Measurements from ENCODE around the gene DUSP15. TPM values are rescaled to one million over a fixed set of nuclear protein-coding genes. Genes with fewer than 3 reads are reported as not detected.

Gene DUSP15
- total RNA-seq, 2 experiments from 2014 or later = not detected

DNA sequence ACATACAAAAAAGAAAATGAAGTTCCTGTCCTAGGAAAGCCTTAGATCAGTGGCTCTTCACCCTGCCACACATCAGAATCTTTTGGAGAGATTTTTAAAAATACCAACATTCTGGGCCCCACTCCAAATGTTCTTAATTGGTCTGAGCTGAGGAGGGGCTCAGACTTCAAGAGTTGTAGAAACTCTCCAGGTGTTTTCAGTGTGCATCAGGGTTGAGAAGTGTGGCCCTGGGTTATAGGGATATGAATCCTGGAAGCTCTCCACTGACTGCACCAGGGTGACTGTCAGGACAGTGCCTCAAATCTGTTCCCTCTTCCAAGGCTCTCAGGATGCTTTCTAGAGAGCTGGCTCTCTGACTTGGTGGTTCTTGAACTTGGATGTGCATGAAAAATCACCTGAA lies 56.7 kb downstream of the DUSP15 start:
- ChIA-PET POLR2A (no interaction called here), CTCF (interaction anchor here (2.0 kb wide), 1 partner anchor 9 kb away, joined by 9 read pairs; no protein-coding TSS in a partner anchor)
- no peaks in the 10 kb centered on the region for H3K4me1 Mint-ChIP-seq (ENCODE audit: low read depth)
- H3K27me3 Mint-ChIP-seq (ENCODE audit: low read depth) = no peaks in the 10 kb centered on the region
- no peak overlapping the region for H3K27ac Mint-ChIP-seq
- H3K9me3 Mint-ChIP-seq (ENCODE audit: insufficient read depth) = no peaks in the 10 kb centered on the region
- DNase-seq = no peak
- no peak overlapping the region for H3K4me3 Mint-ChIP-seq
- no peaks in the 10 kb centered on the region for H3K36me3 Mint-ChIP-seq (ENCODE audit: low read depth)
- no peak for ATAC-seq

GRCh38 chr20:31811796-31812728 lies 58.3 kb downstream of the DUSP15 start:
- Mint-ChIP-seq H3K36me3 (ENCODE audit: low read depth) (peaks cover 4% of the 10 kb centered on the region), H3K4me1 (ENCODE audit: low read depth) (peaks cover 3% of the 10 kb centered on the region), H3K27me3 (ENCODE audit: low read depth) (no peaks in the 10 kb centered on the region), H3K27ac (no peak overlapping the region), H3K9me3 (ENCODE audit: insufficient read depth) (no peaks in the 10 kb centered on the region), H3K4me3 (no peak overlapping the region)
- DNase-seq (no peak), ATAC-seq (no peak)
- POLR2A ChIA-PET = no interaction called here
- CTCF ChIA-PET = interaction anchor here (4.8 kb wide), 1 partner anchor 11 kb away, joined by 25 read pairs; no protein-coding TSS in a partner anchor

DNA sequence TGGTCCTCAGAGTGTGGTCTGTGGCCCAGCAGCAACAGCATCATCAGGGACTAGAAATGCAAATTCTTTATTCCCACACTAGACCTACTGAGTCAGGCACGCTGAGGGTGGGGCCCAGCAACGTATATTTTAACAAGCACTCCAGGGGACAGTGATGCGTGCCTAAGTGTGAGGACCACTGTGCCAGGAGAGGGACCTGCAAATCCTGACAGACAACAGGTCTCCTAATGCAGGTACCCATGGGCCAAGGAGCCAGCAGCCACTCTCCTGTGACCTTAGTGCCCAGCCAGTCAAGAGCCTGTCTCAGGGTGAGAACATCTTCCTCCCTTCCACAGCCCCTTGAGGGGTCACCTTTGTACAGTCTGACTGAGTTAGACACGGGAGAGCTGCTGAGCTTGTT lies 59.1 kb downstream of the DUSP15 start:
- no peak for DNase-seq
- ChIA-PET POLR2A (no interaction called here), CTCF (interaction anchor here (4.8 kb wide), 1 partner anchor 12 kb away, joined by 25 read pairs; no protein-coding TSS in a partner anchor)
- Mint-ChIP-seq H3K9me3 (ENCODE audit: insufficient read depth) (no peaks in the 10 kb centered on the region), H3K36me3 (ENCODE audit: low read depth) (peaks cover 11% of the 10 kb centered on the region), H3K4me1 (ENCODE audit: low read depth) (peaks cover 9% of the 10 kb centered on the region), H3K27me3 (ENCODE audit: low read depth) (no peaks in the 10 kb centered on the region), H3K4me3 (no peak overlapping the region), H3K27ac (no peak overlapping the region)
- ATAC-seq = no peak

Other genes with a start within 250 kb of the DUSP15 start
- not detected for gene COX4I2, start 232.6 kb downstream of the DUSP15 start, total RNA-seq
- gene BCL2L1, start 147.7 kb downstream of the DUSP15 start, total RNA-seq = 10 to 100 TPM; 71.4 to 73.0 TPM
- 100 to 1,000 TPM; 172 to 174 TPM for gene TPX2, start 131.2 kb downstream of the DUSP15 start, total RNA-seq
- under 1 TPM; 0.66 to 0.89 TPM for gene MYLK2, start 51.2 kb downstream of the DUSP15 start, total RNA-seq
- gene FOXS1, start 24.9 kb downstream of the DUSP15 start, total RNA-seq = not detected
- not detected for gene TTLL9, start 107 bp upstream of the DUSP15 start, total RNA-seq
- gene PDRG1, start 81.5 kb upstream of the DUSP15 start, total RNA-seq = 10 to 100 TPM; 15.0 to 16.1 TPM
- gene XKR7, start 97.6 kb upstream of the DUSP15 start, total RNA-seq = under 1 TPM in 1 of 2 experiments, not detected in 1; 0.03 TPM
- gene CCM2L, start 139.9 kb upstream of the DUSP15 start, total RNA-seq = not detected
- gene HCK, start 181.7 kb upstream of the DUSP15 start, total RNA-seq = not detected
- gene TM9SF4, start 239.2 kb upstream of the DUSP15 start, total RNA-seq = 10 to 100 TPM; 29.8 to 30.4 TPM

Measured in activated CD8-positive, alpha-beta T cell treated with anti-CD3 and anti-CD28 coated beads, Interleukin-2, amount 10 ng/mL, durations not matched to agents 7 days and 5 days (primary cell).